NCI-H226 (cell line): ENCODE measurements around the gene POGZ.
"Not testable (repeated sequence)": the region's sequence is repeated elsewhere in the genome, so short reads cannot be mapped to it uniquely, and the experiment has no call there.

Experiments
- DNase-seq: peaks from one replicate; pipeline ENCODE4 v3.0.0-alpha.2; 2015

Gene POGZ

DNA sequence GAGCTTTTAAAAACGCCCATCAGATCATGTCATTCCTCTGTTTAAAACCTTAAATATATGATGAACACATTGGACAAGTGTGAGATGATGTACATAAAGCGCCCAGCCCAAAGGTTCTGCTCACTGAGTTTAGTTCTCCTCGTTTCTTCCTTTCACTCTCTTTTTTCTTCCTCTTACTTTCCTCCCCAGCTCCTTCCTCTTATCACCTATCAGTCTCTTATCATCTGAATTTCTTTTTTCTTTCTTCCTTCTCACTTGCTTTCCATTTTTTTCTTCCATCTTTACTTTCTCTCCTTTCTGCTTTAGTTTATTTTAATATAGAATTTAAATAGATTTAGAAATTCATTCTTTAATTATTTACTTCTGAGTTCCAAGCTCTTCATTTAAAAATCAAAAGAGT, 17.8 kb upstream of the POGZ start:
- no peak for DNase-seq

DNA sequence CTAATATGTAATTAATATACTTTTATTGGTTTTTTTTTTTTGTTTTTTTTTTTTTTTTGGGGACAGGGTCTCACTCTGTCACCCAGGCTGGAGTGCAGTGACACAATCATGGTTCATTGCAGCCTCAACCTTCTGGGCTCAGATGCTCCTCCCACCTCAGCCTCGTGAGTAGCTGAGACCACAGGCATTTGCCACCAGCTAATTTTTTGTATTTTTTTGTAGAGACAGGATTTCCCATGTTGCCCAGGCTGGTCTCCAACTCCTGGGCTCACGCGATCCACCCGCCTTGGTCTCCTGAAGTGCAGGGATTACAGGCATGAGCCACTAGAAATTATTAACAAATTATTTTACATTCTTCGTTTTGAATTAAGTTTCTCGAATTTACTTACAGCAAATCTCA, 16.8 kb upstream of the POGZ start:
- no peak for DNase-seq

DNA sequence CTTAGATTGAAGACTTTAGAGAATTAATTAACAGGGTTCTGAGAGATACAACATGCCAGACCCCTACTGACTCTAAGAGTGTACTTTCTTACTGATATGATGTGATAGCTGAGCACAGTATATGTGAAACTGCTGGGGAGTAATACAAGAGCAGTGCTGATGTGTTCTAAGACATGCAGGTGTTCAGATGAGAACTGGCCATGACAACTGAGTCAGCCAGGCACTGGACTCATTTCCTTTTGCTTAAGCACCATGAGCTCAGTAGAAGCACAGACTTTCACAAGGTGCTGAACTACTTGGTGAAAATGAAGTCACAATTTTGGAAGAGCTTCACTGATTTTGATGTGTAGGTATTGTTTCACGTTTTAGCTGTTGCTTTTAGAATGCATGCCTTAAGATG, 15.9 kb upstream of the POGZ start:
- no peak for DNase-seq

DNA sequence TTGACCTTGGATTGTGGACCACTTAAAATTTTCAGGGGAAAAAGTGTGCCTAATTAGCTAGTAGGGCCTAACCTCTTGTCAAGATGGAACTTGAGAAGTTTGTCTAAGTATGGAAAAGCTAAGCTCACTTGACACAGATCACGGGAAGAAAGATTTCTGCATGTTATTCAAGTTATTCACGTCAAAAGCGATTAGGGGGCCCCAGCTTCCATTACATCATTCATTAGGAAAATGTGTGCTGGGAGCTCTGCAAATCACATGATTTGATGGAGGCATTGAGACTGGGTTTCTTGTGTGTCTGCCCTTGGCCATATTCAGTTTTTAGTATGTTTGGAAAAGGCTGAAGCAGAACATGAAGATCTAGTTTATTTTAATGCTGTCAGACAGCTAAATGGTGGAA, 15.5 kb upstream of the POGZ start:
- DNase-seq: no peak

DNA sequence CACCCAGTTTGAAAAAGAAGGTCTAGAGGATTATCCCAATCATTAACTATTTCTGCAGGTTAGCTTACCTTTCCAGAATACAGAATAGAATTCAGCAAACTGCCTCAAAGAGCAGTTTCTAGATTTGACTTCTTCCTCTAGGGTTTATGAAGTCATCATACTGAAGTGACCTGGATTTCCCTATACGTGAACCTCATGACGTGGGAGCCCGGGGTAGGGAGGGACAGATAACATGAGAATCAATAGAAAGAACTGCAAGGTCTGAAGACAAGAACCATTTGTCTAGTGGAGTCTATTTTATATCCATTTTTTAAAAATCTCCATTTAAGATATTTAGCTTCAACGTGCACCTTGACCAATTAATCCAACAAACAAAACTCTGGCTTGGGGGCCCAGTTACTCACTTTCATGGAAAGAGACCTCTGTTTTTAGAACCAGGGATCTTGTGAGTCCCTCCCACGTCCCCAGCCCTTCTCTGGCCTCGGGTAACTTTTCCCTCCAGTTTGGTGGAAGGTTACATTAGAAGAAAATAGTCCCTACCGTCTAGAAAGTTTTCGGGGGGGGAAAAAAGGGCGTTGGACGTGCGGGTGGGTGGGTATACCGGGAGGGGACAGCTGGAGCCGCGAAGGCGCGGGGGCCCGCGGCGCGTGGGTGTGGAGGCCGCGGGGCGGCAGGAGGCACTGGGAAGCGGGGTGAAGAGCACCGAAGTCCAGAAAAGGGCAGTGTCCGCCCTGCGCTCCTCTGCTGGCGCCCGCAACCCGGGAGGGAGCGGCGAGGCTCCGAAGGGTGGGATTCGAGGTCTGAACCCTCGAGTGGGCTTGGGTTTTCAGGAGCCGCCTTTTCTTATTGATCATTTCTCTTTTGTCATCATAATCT, 13.8 kb upstream of the POGZ start:
- no peak for DNase-seq

DNA sequence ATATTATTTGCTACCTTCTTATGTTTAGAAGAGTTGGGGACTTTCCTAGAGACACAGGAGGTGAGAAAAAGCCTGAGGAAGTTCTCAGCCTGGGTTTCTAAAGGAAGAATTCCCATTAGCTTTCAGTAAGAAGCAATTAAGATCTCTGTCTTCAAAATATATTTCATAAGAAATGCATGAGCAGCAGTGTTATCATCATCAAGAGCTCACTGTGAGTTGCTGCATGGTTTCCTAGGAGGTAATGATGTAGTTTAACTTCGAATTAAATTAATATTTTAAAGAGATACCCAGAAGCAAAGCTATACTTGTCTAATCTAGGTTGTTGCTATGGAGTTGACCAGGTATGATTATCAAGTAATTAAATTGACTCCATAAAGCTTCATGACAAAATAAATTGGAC, 5.7 kb upstream of the POGZ start:
- DNase-seq: no peak

DNA sequence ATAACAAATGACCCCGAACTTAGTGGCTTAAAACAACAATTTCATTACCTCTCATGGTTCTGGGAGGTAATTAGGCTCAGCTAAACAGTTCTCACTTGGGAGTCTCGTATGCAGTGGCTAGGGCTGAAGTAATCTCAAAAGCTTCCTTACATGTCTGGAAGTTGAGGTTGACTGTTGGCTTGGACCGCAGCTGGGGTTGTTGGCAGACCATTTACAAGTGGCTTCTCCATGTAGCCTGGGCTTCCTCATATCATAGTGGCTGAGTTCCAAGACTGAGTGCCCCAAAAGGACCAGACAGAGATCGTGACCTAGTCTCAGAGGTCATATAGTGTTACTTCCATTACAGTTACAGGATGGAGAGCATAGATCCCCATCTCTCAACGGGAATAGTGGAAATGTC, 2.4 kb upstream of the POGZ start:
- DNase-seq: no peak

DNA sequence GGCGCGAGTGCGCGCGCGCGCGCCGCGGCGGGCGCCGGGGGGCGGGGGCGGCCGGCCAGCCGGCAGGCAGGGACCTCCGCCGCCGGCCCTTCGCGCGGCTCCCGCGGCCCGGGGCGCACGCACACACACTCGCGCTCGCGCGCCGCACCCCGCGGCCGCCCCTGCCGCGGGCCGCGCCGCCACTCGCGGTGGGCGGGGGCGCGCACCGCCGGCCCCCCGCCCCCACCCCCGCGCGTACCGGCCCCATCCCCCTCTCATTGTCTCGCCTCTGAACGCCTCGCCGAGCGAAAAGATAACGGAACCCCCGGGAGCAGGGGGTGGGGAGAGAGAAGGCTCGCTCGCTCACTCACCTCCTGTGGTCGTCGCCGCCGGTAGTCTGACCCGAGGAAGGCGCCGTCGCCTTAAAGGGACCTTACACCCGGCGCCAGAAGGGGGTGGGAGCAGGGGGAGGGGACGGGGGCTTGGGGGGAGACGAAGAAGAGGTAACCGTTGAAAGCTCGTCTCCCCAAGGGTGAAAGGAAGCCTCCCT, 428 bp downstream of the POGZ start:
- peak; percentile 61 for DNase-seq

DNA sequence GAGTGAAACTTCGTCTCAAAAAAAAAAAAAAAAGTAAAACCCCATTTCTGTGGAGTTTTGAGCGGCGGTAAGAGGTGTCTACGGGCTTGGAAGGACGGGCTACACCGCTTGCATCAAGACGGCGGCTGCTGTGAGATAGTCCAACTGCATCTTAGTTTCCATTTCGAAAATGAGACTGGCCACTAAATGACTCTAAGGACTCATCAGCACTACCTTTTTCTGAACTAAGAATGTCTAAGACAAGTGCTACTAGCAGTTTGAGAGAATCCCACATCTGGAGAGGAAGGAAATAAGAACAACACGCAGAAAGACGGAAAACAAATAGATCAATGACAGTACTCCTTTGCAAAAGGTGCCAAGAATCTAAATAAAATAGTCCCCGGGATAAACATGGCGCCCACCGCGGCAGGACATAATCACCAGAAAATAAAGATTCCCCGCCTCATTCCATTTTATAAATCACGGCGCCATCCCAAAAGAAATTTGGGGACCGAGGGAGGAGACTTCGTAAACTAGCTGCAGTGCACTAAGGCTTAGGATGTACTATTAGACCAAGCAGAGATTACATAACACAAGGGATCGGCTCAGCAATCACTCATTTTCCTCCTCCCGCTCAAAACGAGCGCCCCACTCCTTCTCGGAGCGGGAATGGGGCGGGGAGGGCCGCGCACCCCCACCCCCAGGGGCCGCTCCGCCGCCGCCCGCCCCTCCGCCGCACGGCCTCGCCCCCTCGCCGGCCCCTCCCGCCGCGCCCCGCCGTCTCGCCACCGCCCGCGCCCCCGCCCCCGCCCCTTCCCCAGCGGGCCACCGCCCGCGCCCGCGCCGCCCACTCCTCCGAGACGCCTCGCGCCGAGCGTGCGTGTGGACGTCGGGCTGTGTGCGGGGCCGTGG, 1.1 kb downstream of the POGZ start:
- DNase-seq: peak; percentile 83

DNA sequence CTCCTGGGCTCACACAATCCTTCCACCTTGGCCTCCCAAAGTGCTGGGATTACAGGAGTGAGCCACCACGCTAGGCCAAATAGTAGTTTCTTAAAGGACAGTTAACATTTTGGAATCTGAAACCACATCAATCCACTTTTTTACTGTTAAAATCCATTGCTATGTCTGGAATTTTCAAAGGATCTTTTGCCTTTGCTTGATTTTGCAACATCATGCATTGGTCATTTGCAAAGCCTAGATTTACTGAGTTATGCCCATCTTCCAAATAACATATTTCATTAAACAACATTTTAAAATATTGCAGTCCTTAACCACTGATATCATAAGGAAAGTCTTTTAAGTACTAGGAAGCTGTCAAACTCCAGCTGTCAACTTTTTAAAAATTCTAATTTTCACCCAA, 3.3 kb downstream of the POGZ start:
- DNase-seq: no peak

DNA sequence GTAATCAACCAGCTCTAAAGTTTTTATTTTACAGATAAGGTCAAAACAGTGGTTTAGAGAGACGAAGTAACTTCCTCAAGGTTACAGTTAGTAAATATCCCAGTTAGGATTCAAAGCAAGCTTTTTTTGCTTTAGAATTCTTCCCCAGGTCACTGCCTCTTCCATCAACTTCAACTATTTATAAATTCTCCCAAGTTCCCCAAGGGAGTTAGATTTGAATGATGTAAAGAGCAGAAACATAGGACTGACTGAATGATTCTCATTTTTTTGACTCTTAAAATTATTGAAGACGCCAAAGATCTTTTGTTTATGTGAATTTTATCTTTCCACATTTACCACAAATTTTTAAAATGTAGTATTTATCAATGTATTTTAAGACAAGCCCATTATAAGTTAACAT, 4.1 kb downstream of the POGZ start:
- no peak for DNase-seq

DNA sequence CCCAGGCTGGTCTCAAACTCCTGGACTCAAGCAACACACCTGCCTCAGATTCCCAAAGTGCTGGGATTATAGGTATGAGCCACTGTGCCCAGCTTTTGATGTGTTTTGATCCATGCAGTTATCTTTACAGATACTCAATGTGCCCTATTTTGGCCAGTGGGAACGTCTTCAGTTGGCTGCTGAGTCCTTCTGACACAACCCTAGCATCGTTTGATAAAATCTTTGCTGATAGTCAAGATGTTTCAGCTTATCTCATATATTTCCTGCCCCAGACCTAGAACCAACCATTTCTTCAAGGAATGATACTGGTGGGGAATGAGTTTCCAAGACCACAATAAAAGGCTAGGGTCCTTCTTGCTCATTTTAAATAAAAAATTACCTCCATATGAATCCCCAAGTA, 11.6 kb downstream of the POGZ start:
- DNase-seq: no peak

DNA sequence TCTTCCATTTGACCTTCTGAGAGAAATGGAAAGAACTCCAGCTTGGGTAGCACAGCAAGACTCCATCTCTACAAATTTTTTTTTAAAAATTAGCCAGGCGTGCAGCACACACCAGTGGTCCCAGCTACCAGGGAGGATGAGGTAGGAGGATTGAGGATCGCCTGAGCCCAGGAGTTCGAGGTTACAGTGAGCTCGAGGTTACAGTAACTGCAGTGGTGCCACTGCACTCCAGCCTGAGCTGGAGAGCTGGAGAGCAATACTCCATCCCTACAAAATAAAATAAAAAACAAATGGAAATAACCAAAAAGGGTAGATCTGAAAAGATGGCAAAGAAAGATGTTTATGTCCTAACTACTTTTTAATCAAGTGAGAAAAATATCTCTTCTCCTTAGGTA, 14.5 kb downstream of the POGZ start:
- DNase-seq: no peak

DNA sequence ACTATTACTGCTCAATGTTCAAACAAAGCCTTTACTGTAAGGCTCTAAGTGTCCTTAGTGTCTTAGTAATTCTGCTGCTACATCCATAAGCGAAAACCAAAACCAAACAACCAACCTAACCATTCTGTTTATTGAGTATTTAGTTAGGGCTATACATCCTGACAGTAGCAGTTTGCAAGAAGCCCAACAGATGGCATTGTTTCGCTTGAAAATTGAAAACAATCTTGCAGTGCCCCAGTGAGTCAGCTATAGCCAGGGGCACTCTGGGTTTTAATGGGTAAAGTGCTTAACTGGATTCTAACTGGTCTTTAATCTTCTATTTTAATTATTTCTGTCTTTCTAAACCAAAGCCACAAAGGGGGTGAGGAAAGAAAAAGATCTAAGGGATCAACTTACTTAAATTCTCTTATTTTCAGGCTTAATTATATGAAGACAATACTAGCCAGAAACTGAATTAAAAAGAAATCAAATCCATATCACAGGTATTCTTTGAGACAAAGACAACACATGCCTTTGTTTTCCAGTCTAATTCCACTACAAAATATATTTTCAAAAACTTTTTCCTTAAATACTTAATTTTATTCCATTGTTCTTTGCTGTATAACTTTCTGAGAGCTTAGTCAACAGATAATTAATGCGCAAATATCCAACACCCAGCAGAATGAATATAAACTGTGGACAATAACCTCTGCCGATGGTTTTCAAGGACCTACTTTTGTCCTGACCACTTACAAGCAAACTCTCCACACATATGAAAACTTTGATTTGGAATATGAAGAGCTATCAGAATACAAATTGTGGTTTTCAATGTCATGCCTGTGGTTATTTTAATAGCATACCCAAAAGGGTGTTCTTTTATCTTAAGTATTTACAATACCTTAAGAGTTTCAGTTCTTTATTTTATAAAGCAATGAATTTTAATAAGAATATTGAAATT, 15.2 kb downstream of the POGZ start:
- DNase-seq: peak; percentile 51

DNA sequence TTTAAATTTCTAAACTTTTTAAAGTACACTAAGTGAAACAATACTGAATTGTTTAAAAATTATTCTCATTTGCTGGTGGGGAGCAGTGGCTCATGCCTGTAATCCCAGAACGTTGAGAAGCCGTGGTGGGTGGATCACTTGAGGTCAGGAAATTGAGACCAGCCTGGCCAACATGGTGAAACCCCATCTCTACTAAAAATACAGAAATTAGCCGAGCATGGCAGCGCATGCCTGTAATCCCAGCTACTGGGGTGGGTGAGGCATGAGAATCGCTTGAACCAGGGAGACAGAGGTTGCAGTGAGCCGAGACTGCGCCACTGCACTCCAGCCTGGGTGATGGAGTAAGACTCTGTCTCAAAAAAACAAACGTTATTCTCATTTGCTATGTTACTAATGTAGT, 21.9 kb downstream of the POGZ start:
- not testable (repeated sequence) for DNase-seq

DNA sequence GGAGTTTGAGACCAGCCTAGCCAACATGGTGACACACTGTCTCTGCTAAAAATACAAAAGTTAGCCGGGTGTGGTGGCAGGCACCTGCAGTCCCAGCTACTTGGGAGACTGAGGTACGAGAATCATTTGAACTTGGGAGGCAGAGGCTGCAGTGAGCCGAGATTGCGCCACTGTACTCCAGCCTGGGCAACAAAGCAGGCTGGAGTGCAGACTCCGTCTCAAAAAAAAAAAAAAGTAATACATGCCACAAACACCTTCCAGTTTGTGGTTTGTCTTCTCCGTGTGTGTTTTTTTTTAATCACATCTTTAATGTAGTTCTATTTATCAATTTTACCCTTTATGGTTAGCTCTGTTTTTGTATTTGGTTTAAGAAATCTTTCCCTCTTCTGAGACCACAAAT, 22.3 kb downstream of the POGZ start:
- no peak for DNase-seq

DNA sequence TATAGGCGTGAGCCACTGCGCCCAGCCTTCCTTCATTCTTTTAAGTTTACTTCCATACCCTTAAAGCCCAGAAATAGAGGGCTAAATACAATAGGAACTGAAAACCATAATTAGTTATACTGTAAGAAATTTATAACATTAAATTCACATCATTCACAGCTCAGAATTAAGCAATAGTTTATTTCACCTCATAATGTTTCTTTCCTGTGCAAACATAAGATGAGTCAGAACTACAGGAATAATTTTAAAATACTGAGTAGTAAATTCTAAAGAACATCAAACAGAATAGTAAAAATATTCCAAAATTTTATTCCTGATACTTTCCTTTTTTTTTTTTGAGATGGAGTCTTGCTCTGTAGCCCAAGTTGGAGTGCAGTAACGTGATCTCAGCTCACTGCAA, 24.1 kb downstream of the POGZ start:
- no peak for DNase-seq

DNA sequence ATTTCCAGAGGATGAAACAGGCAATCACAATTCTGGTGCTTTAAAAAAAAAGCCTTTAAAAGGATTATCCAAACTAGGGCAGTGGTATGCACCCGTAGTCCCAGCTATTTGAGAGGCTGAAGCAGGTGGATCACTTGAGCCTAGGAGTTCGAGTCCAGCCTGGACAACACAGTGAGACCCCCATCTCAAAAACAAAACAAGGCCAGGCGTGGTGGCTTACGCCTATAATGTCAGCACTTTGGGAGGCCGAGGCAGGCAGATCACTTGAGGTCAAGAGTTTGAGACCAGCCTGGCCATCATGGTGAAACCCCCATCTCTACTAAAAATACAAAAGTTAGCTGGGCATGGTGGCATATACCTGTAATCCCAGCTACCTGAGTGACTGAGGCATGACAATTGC, 25.5 kb downstream of the POGZ start:
- DNase-seq: not testable (repeated sequence)

DNA sequence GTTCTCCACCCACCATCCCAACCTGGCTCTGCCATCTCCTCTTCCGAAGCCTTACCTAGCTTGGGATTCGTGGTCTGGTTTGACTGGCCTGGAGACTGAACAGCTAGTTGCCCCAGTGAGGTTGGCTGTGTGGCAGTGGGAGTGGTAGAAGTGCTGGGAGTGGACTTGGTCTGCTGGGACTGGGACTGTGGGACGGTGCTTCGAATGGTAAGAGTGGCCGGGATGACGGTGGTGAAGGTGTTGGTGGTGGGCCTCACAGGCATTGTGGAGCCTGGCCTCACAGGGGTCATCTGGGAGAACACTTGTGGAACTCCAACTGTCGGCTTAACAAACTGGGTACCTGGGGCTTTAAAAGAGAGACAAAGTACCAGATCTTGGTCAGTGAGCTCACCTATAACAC, 31.2 kb downstream of the POGZ start:
- no peak for DNase-seq

DNA sequence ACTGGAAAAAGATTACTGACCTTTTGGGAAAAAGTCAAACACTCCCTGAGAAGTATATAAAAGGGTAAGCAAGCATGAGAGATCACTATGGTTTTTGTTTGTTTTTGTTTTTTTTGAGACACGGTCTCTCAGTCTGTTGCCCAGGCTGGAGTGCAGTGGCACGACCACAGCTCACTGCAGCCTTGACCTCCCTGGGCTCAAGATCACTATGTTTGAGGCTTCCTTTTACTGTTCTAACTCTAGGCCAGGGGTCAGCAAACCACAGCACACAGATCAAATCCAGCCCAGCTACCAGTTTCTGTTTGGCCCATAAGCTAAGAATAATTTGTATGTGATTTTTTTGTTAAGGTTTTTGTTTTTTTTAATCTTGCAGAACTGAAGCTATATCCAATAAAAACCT, 34.2 kb downstream of the POGZ start:
- DNase-seq: no peak

DNA sequence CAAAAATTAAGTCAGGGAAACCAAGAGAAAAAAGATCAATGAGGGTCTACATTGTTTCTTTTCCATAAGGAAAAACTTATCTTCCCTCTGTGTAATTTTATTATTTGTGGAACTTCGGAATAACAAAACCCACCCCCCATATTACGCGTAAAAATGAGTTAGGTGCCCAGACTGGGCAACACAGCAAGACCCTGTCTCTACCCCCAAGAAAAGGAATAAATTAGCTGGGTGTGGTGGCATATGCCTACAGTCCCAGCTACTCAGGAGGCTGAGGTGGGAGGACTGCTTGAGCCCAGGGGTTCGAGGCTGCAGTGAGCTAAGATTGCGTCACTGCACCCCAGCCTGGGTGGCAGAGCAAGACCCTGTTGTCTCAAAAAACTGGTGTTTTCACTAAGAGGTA, 39.5 kb downstream of the POGZ start:
- no peak for DNase-seq

DNA sequence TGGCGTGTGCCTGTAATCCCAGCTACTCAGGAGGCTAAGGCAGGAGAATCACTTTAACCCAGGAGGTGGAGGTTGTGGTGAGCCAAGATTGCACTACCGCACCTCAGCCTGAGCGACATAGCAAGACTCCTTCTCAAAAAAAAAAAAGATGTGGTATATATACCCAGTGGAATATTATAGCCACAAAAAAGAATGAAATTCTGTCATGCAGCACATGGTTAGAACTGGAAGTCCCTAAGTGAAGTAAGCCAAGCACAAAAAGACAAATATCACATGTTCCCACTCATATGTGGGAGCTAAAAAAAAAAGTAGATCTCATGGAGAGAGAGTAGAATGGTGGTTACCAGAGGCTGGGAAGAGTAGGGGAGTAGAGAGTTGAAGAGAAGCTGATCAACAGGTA, 41.2 kb downstream of the POGZ start:
- no peak for DNase-seq

DNA sequence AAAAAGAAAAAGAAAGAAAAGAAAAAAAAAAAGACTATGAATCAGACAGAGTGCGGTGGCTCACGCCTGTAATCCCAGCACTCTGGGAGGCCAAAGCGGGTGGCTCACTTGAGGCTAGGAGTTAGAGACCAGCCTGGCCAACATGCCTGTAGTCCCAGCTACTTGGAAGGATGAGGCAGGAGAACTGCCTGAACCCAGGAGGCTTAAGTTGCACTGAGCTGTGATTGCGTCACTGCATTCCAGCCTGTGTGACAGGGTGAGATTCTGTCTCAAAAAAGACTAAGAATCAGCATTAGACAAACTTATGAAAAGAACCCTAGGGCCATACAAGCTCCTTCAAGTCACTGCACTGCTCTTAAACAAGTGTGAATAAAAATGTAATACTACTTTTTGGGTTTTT, 43.1 kb downstream of the POGZ start:
- peak; percentile 64 for DNase-seq
